GM12865 (cell line): Measurements from ENCODE around the gene HSD17B11.
"Not testable (repeated sequence)": the region's sequence is repeated elsewhere in the genome, so short reads cannot be mapped to it uniquely, and the experiment has no call there.

Experiments
- DNase-seq: peaks from one replicate; pipeline ENCODE4 v3.0.0; 2010; ENCODE audit warnings: low read depth
- H3K4me3 ChIP-seq: 2 replicates; pipeline ENCODE4 v1.5.1; 2011; ENCODE audit warnings: mild to moderate bottlenecking, low read depth, low read length, control low read depth
- CTCF ChIP-seq: IDR thresholded peaks from 2 replicates; pipeline ENCODE4 v1.5.1; 2011; ENCODE audit warnings: low read length, control low read depth, low read depth, inconsistent platforms; ENCODE audit not compliant: insufficient read depth; ENCODE audit errors: missing control alignments

HSD17B11 gene, protein sequence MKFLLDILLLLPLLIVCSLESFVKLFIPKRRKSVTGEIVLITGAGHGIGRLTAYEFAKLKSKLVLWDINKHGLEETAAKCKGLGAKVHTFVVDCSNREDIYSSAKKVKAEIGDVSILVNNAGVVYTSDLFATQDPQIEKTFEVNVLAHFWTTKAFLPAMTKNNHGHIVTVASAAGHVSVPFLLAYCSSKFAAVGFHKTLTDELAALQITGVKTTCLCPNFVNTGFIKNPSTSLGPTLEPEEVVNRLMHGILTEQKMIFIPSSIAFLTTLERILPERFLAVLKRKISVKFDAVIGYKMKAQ

DNA sequence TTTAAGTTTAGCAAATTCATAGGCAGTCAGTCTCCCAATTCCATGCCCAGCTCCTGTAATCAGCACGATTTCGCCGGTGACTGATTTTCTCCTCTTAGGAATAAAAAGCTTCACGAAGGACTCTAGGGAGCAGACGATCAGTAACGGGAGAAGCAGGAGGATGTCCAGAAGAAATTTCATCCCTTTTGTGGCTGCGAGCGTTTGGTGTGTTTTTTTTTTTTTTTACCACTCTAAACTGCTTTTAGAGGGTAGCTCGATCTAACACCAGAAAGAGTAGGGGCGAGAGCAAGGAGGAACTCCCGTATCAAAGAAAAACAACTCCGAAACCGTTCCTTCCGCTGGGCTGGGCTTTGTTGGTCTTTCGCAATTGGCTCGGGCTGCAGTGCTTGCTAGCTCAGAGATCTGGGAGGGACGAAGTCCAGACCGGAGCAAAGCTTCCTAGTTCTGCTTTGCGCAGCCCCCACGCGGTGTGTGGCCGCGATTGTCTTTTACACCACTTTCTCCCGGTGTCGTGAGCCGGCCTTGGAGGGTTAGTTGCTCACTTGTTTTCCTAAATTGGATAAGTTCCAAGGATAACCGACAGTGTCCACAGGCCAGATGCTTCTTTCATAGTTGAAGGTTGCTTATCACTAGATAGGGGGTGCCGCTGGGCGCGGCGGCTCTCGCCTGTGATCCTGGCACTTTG, at the start of gene HSD17B11:
TSS of gene HSD17B11 (minus strand) at position 298 of the 685 bp plus-strand sequence. CDS start at position 180, 118 bp downstream.
- H3K4me3 ChIP-seq = peak within 1 kb of the TSS; percentile 87
- DNase-seq = peak; percentile 95
- TF ChIP-seq CTCF = no peak

GRCh38 chr4:87433342-87433741, 42.4 kb upstream of the HSD17B11 start:
- H3K4me3 ChIP-seq = no peak overlapping the region
- no peak for TF ChIP-seq CTCF
- no peak for DNase-seq

DNA sequence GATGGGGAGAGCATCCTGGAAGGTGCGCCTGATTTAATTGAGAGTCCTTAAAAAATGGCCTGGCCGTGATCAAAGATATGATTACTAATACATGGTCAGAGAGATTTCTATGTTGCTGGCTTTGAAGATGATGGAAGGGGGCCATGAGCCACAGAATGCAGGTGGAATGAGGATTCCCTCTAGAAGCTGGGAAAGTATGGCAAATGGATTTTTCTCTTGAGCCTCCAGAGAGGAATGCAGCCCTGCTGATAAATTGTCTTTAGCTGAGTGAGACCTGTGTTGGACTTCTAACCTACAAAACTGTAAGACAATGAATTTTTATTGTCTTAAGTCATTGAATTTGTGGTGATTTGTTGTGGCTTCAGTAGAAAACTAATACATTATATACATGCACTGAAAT, 39.0 kb upstream of the HSD17B11 start:
- TF ChIP-seq CTCF = no peak
- DNase-seq = no peak
- H3K4me3 ChIP-seq = no peak overlapping the region

DNA sequence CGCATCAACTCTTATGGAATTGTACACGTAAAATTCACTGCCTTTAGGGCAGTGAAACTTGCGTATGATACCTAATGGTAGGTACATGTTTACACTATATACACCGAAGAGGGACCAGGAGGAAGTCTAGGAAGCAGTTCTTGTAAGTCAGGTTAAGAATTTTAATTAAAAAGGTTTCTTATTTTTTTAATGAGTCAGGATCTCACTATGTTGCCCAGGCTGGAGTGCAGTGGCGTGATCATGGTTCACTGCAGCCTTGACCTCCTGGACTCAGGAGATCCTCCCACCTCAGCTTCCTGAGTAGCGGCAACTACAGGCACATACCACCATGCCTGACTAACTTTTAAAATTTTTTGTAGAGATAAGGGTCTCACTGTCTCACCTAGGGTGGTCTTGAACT, 38.0 kb upstream of the HSD17B11 start:
- no peak for TF ChIP-seq CTCF
- H3K4me3 ChIP-seq = no peak overlapping the region
- no peak for DNase-seq

- TF ChIP-seq CTCF = no peak
- DNase-seq = no peak
- no peak overlapping the region for H3K4me3 ChIP-seq
Measured at GRCh38 chr4:87427518-87427868, 36.5 kb upstream of the HSD17B11 start.

GRCh38 chr4:87426865-87427517, 36.0 kb upstream of the HSD17B11 start:
- DNase-seq = no peak
- no peak for TF ChIP-seq CTCF
- H3K4me3 ChIP-seq = no peak overlapping the region

DNA sequence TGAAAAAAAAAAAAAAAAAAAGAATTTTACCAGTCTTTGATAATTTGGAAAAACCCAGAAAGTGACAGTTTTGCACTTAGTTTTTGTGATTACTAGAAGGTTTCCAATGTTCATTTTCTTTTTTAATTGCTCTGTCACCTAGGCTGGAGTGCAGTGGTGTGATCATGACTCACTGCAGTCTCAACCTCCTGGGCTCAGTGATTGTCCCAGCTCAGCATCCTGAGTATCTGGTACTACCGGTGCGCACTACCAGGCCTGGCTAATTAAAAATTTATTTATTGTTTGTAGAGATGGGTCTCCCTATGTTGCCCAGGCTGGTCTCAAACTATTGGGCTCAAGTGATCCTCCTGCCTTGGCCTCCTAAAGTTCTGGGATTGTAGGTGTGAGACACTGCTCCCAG, 34.7 kb upstream of the HSD17B11 start:
- no peak for DNase-seq
- no peak overlapping the region for H3K4me3 ChIP-seq
- TF ChIP-seq CTCF = no peak

DNA sequence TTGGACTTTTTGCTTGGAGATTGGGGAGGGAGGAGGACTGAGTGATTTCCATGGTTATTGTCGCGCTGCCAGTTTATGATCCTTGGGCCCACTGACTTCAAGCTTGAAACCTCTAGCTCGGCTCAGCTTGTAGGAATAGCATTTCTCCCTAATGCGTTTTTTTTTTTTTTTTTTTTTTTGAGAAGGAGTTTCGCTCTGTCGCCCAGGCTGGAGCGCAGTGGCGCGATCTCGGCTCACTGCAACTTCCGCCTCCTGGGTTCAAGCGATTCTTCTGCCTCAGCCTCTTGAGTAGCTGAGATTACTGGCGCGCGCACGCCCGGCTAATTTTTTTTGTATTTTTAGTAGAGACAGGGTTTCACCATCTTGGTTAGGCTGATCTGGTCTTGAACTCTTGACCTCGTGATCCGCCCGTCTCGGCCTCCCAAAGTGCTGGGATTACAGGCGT, 33.1 kb upstream of the HSD17B11 start:
- peak overlapping the region; percentile 91 for H3K4me3 ChIP-seq
- not testable (repeated sequence) for DNase-seq
